H1 (cell line): ENCODE data around the gene KLF7. TPM values are rescaled to one million over a fixed set of nuclear protein-coding genes. Genes with fewer than 3 reads are reported as not detected.

Source experiments
- CTCF ChIA-PET: fragments of 300-600 bp; sonication (Branson Sonifier 250); formaldehyde crosslinking; loops from one replicate; lab custom pipeline; 2021; ENCODE audit not compliant: partially characterized antibody; lab: Charles Lee
- POLR2A ChIA-PET: fragments of 300-600 bp; sonication (Branson Sonifier 250); formaldehyde crosslinking; loops from one replicate; lab custom pipeline; 2021; ENCODE audit warnings: inconsistent platforms; ENCODE audit not compliant: partially characterized antibody; lab: Charles Lee
- DNase-seq, 2 experiments: peaks; one replicate each; pipeline versions ENCODE4 v3.0.0 to v3.0.0-alpha.2; 2010 to 2022; ENCODE audit warnings: low spot score in 2 of 2, low read depth in 1 of 2, mixed read lengths in 1 of 2
- FAIRE-seq: peaks from 2 replicates; lab custom pipeline; 2011; peaks lifted over from hg19 to GRCh38; lab: Jason Lieb, UNC
- H2AFZ ChIP-seq: 2 replicates; pipeline ENCODE4 v1.8.1; 2012; ENCODE audit warnings: low read length, inconsistent platforms
- H2AK5ac ChIP-seq: 2 replicates; pipeline ENCODE4 v1.6.1; 2013; ENCODE audit warnings: low read depth, low read length
- H2BK120ac ChIP-seq: replicated peaks from 2 replicates; pipeline ENCODE3; 2013; ENCODE audit warnings: low read depth, low read length, inconsistent platforms
- H2BK12ac ChIP-seq: 2 replicates; pipeline ENCODE4 v1.6.1; 2013; ENCODE audit warnings: low read depth, low read length
- H2BK15ac ChIP-seq: 2 replicates; pipeline ENCODE4 v1.6.1; 2013; ENCODE audit warnings: low read length
- H2BK20ac ChIP-seq: 2 replicates; pipeline ENCODE4 v1.6.1; 2013; ENCODE audit warnings: low read length
- H2BK5ac ChIP-seq: 2 replicates; pipeline ENCODE4 v1.6.1; 2013; ENCODE audit warnings: low read depth, low read length
- H3K14ac ChIP-seq: 2 replicates; pipeline ENCODE4 v1.6.1; 2013; ENCODE audit warnings: inconsistent platforms; ENCODE audit not compliant: insufficient read length
- H3K18ac ChIP-seq: 2 replicates; pipeline ENCODE4 v1.6.1; 2013; ENCODE audit warnings: low read length; ENCODE audit errors: extremely low read depth
- H3K23ac ChIP-seq: 2 replicates; pipeline ENCODE4 v1.6.1; 2013; ENCODE audit warnings: inconsistent platforms; ENCODE audit not compliant: insufficient read length
- H3K23me2 ChIP-seq: 2 replicates; pipeline ENCODE4 v1.6.1; 2013; ENCODE audit warnings: low read depth, low read length
- H3K27ac ChIP-seq: 2 replicates; pipeline ENCODE4 v1.6.1; 2011; ENCODE audit warnings: low read depth, low read length, inconsistent platforms
- H3K27me3 ChIP-seq, 4 experiments: replicated peaks in 1 of 4; 1 replicate in 1 of 4; 2 replicates in 3 of 4; pipeline versions ENCODE4 v1.6.1 to v1.8.1; 2011 to 2013; ENCODE audit warnings: low read length in 3 of 4, mild to moderate bottlenecking in 3 of 4, inconsistent platforms in 2 of 4, mixed read lengths in 2 of 4, moderate library complexity in 1 of 4; ENCODE audit not compliant: control insufficient read depth in 3 of 4, insufficient read depth in 3 of 4; ENCODE audit errors: extremely low read depth in 1 of 4
- H3K36me3 ChIP-seq, 4 experiments: 2 replicates each; pipeline versions ENCODE4 v1.6.1 to v1.8.1; 2011 to 2013; ENCODE audit warnings: mild to moderate bottlenecking in 4 of 4, low read length in 3 of 4, moderate library complexity in 2 of 4, control low read depth in 1 of 4, inconsistent platforms in 1 of 4; ENCODE audit not compliant: insufficient read depth in 4 of 4, control insufficient read depth in 2 of 4
- H3K4ac ChIP-seq: replicated peaks from 2 replicates; pipeline ENCODE3; 2013; ENCODE audit warnings: low read length, low read depth, mixed read lengths, inconsistent platforms; ENCODE audit not compliant: insufficient read length
- H3K4me1 ChIP-seq, 4 experiments: replicated peaks in 1 of 4; 1 replicate in 1 of 4; 2 replicates in 3 of 4; pipeline versions ENCODE4 v1.6.1 to v1.8.1; 2011 to 2013; ENCODE audit warnings: low read length in 3 of 4, inconsistent platforms in 2 of 4, mixed read lengths in 1 of 4; ENCODE audit not compliant: insufficient read depth in 4 of 4, control insufficient read depth in 3 of 4
- H3K4me2 ChIP-seq, 2 experiments: 2 replicates each; pipeline versions ENCODE4 v1.6.1 to v1.8.1; 2011 to 2013; ENCODE audit warnings: low read depth in 2 of 2, low read length in 2 of 2, control low read depth in 1 of 2, inconsistent platforms in 1 of 2, mild to moderate bottlenecking in 1 of 2; ENCODE audit not compliant: insufficient read depth in 1 of 2
- H3K4me3 ChIP-seq, 4 experiments: fragments of 200-600, 300-600 bp in 1 of 4; sonication (generic), shearing (Covaris generic), sonication (Bioruptor Twin) in 1 of 4; 2 replicates each; pipeline versions ENCODE4 v1.5.1 to v1.8.1; 2011 to 2016; ENCODE audit warnings: low read length in 4 of 4, low read depth in 3 of 4, control low read depth in 2 of 4, inconsistent platforms in 2 of 4, mild to moderate bottlenecking in 2 of 4, mixed read lengths in 1 of 4, moderate library complexity in 1 of 4; ENCODE audit not compliant: insufficient read depth in 2 of 4; ENCODE audit errors: extremely low read depth in 1 of 4
- H3K56ac ChIP-seq: replicated peaks from 2 replicates; pipeline ENCODE3; 2013; ENCODE audit warnings: low read depth, mild to moderate bottlenecking, mixed read lengths, low read length, inconsistent platforms; ENCODE audit not compliant: insufficient read length
- H3K79me1 ChIP-seq: 2 replicates; pipeline ENCODE4 v1.6.1; 2013; ENCODE audit warnings: low read depth, low read length, control low read depth
- H3K79me2 ChIP-seq, 2 experiments: 2 replicates each; pipeline versions ENCODE4 v1.6.1 to v1.8.1; 2012 to 2013; ENCODE audit warnings: low read length in 2 of 2, mild to moderate bottlenecking in 2 of 2, inconsistent platforms in 1 of 2; ENCODE audit not compliant: insufficient read depth in 2 of 2, control insufficient read depth in 1 of 2
- H3K9ac ChIP-seq, 4 experiments: replicated peaks in 1 of 4; 1 replicate in 1 of 4; 2 replicates in 3 of 4; pipeline versions ENCODE4 v1.6.1 to v1.8.1; 2011 to 2013; ENCODE audit warnings: low read depth in 3 of 4, low read length in 3 of 4, control low read depth in 2 of 4, mild to moderate bottlenecking in 2 of 4, moderate library complexity in 2 of 4, inconsistent platforms in 1 of 4; ENCODE audit errors: extremely low read depth in 1 of 4
- H3K9me3 ChIP-seq, 2 experiments: 2 replicates each; pipeline versions ENCODE4 v1.6.1 to v1.8.1; 2012 to 2013; ENCODE audit warnings: mild to moderate bottlenecking in 2 of 2, moderate library complexity in 2 of 2, control low read depth in 1 of 2, inconsistent platforms in 1 of 2, low read depth in 1 of 2, low read length in 1 of 2, mixed read lengths in 1 of 2; ENCODE audit not compliant: insufficient read depth in 2 of 2
- H4K20me1 ChIP-seq, 2 experiments: replicated peaks in 1 of 2; 2 replicates each; pipeline versions ENCODE3 to v1.8.1; 2011 to 2013; ENCODE audit warnings: inconsistent platforms in 2 of 2, low read length in 2 of 2, mild to moderate bottlenecking in 1 of 2; ENCODE audit not compliant: insufficient read depth in 2 of 2, control insufficient read depth in 1 of 2
- H4K5ac ChIP-seq: 2 replicates; pipeline ENCODE4 v1.6.1; 2013; ENCODE audit warnings: low read length, low read depth, mixed read lengths, inconsistent platforms; ENCODE audit not compliant: insufficient read length
- H4K8ac ChIP-seq: 2 replicates; pipeline ENCODE4 v1.8.0; 2013; ENCODE audit warnings: mild to moderate bottlenecking, moderate library complexity, low read length, inconsistent platforms; ENCODE audit not compliant: insufficient read depth; ENCODE audit errors: extremely low read depth
- H4K91ac ChIP-seq: replicated peaks from 2 replicates; pipeline ENCODE3; 2013; ENCODE audit warnings: low read length, mixed read lengths, inconsistent platforms; ENCODE audit not compliant: insufficient read length
- MAFK ChIP-seq: IDR thresholded peaks from 2 replicates; pipeline ENCODE4 v1.6.1; 2012; ENCODE audit warnings: low read depth, mild to moderate bottlenecking, improper control_type of control experiment, low read length
- RAD21 ChIP-seq, 2 experiments: IDR thresholded peaks in 1 of 2; conservative IDR thresholded peaks in 1 of 2; 2 replicates each; pipeline ENCODE4 v1.6.1; 2011; ENCODE audit warnings: low read depth in 2 of 2, low read length in 2 of 2, improper control_type of control experiment in 1 of 2, inconsistent platforms in 1 of 2, mild to moderate bottlenecking in 1 of 2, moderate library complexity in 1 of 2
- SUZ12 ChIP-seq: fragments of 200-600 bp; sonication (generic); IDR thresholded peaks from 2 replicates; pipeline ENCODE4 v1.6.1; 2012; ENCODE audit warnings: mild to moderate bottlenecking, inconsistent platforms, low read length, moderate library complexity, mixed read lengths
- WGBS, 2 experiments: shearing (Covaris generic) in 1 of 2; methylation state at CpG; one replicate each; pipeline versions ENCODE4 v1.1.6 to v1.1.7; 2013 to 2015; ENCODE audit warnings: low lambda C conversion rate in 2 of 2, mixed read lengths in 2 of 2, inconsistent platforms in 1 of 2, low coverage in 1 of 2, missing lambda C conversion rate in 1 of 2; ENCODE audit not compliant: insufficient replicate concordance in 2 of 2, insufficient coverage in 1 of 2, insufficient read length in 1 of 2; ENCODE audit errors: extremely low coverage in 1 of 2, missing lambda C conversion rate in 1 of 2; 5-methylcytosine and 5-hydroxymethylcytosine counted together
- polyA plus RNA-seq, 7 experiments: library from polyadenylated mRNA; depleted of rRNA in 3 of 7; stranded (reverse) in 5 of 7; unstranded in 2 of 7; fragments of >200 nt in 5 of 7; fragments of 200-250 nt in 2 of 7; gene quantifications; 1 replicate in 5 of 7; 2 replicates in 1 of 7; 4 replicates in 1 of 7; pipeline versions ENCODE4 v1.2.1 to v1.2.3, GENCODE V29; 2011 to 2013; ENCODE audit warnings: missing spikeins in 2 of 7, mixed read lengths in 2 of 7
- total RNA-seq: library from RNA; stranded (reverse); fragmentation: NEBNext Ultra II Directional; extraction: Animal tissue kit (Norgen Biotek cat#: 25700); gene quantifications from 2 replicates; pipeline ENCODE4 v1.2.1, GENCODE V29; 2021
- TF ChIP-seq, protein P1 (sequence below), 3 experiments: IDR thresholded peaks; 1 replicate in 2 of 3; 2 replicates in 1 of 3; pipeline versions ENCODE4 v1.5.1 to v1.6.1; 2011; ENCODE audit warnings: low read length in 3 of 3, mild to moderate bottlenecking in 3 of 3, inconsistent platforms in 2 of 3, low read depth in 1 of 3, moderate library complexity in 1 of 3; ENCODE audit not compliant: insufficient read depth in 1 of 3; ENCODE audit errors: control extremely low read depth in 1 of 3

KLF7 gene
- total and polyA plus RNA-seq, 2 of the 8 experiments (the other 6 are each of a cell fraction or from before 2014, with no cell fraction given) = 9.6 to 23.3 TPM

DNA sequence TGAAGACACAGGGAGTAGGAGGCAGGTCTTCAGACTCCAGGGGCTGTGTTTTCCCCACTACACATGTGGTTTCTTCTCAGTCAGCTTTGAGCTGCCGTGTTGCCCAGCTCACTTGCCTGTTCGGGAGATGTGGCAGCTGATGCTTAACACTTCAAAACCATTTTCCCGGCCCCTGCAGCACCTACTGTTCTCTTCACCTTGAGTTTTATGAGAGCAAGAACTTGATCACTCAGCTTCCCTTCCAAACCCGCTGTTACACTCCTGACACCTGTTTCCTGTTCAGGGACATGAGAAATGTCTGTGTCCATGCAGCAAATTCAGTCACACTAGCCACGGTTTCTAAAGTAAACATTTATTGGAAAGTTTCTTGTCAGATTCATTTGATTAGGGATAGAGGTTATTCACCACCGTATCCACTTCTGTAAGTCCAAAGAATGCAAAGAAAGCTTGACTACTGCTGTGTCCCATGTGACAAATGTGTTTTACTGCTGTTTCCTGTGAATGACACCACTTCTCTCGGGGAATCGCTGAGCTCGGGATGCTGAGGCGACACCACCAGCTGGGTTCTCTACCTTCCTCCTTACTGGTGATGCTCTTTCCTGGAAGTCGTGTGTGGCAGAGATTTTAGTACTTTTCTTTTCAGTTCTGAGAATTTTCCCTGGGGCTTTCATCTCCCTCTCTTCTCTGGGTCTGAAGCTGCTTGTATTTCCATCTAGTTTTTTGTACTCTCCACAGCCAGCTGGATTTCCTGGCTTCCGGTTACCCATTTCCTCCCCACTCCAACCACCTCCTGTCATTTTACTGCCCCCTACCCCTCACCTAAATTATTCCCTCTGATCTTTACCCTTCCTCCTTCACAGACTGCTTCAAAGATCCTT, 91.7 kb downstream of the KLF7 start:
- no peak overlapping the region for H4K91ac ChIP-seq
- H2BK12ac ChIP-seq = no peak overlapping the region
- no peak overlapping the region for H3K4ac ChIP-seq
- H3K79me1 ChIP-seq = no peaks in the 10 kb centered on the region
- no peak overlapping the region for H2AFZ ChIP-seq
- no peak overlapping the region for H4K5ac ChIP-seq
- no peak overlapping the region for H3K14ac ChIP-seq
- FAIRE-seq (no peak), DNase-seq (no peak)
- H3K4me3 ChIP-seq = no peak overlapping the region
- ChIA-PET CTCF (interaction anchor here (0.8 to 3.2 kb wide), 25 partner anchors 9 to 277 kb away, joined by 3 to 30 read pairs (median 4); no protein-coding TSS in a partner anchor), POLR2A (interaction anchor here (1.7 to 2.2 kb wide), 3 partner anchors 16 to 92 kb away, joined by 3 to 8 read pairs (median 4); partner anchors contain the start of gene KLF7)
- no peak overlapping the region for H2BK120ac ChIP-seq
- H3K36me3 ChIP-seq = no peaks in the 10 kb centered on the region; a peak in 1 of 8 replicates
- H3K56ac ChIP-seq = no peak overlapping the region
- H2AK5ac ChIP-seq = no peak overlapping the region
- no peak overlapping the region for H3K27ac ChIP-seq
- TF ChIP-seq, protein P1, sequence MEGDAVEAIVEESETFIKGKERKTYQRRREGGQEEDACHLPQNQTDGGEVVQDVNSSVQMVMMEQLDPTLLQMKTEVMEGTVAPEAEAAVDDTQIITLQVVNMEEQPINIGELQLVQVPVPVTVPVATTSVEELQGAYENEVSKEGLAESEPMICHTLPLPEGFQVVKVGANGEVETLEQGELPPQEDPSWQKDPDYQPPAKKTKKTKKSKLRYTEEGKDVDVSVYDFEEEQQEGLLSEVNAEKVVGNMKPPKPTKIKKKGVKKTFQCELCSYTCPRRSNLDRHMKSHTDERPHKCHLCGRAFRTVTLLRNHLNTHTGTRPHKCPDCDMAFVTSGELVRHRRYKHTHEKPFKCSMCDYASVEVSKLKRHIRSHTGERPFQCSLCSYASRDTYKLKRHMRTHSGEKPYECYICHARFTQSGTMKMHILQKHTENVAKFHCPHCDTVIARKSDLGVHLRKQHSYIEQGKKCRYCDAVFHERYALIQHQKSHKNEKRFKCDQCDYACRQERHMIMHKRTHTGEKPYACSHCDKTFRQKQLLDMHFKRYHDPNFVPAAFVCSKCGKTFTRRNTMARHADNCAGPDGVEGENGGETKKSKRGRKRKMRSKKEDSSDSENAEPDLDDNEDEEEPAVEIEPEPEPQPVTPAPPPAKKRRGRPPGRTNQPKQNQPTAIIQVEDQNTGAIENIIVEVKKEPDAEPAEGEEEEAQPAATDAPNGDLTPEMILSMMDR (IDR thresholded peaks at IDR 0.05; ENCODE audit: control extremely low read depth in 1 of 3, insufficient read depth in 1 of 3, low read depth in 1 of 3, low read length in 3 of 3) = peak in 2 of 3 experiments; percentile 11 to 26; a peak in 2 of 4 replicates
- TF ChIP-seq RAD21 (IDR thresholded peaks at IDR 0.05 in 1 of 2, conservative IDR thresholded peaks at IDR 0.05 in 1 of 2; ENCODE audit: low read depth in 2 of 2, low read length in 2 of 2) = peak; percentile 39 to 58; a peak in 3 of 4 replicates
- no peak for TF ChIP-seq SUZ12
- 0 out of 2 replicates have a peak, but pooled peaks have one; percentile 3 for TF ChIP-seq MAFK
- no peaks in the 10 kb centered on the region for H3K9me3 ChIP-seq
- no peak overlapping the region; a peak in 1 of 7 replicates for H3K9ac ChIP-seq
- H4K8ac ChIP-seq = no peak overlapping the region
- 83% methylated on average over 12 of the region's 12 CpGs; no CpG with 5 or more reads in 1 of the 2 experiments for WGBS, 2 experiments
- H4K20me1 ChIP-seq = no peaks in the 10 kb centered on the region
- H3K27me3 ChIP-seq = no peaks in the 10 kb centered on the region
- no peak overlapping the region for H3K18ac ChIP-seq
- H3K4me1 ChIP-seq = peaks cover 0 to 5% (median 3%) of the 10 kb centered on the region in 4 experiments; a peak in 3 of 7 replicates
- H3K79me2 ChIP-seq = no peaks in the 10 kb centered on the region
- H2BK15ac ChIP-seq = no peak overlapping the region
- H3K23me2 ChIP-seq = no peaks in the 10 kb centered on the region; the same call in 1 of the 2 replicates
- no peak overlapping the region for H2BK5ac ChIP-seq
- H2BK20ac ChIP-seq = no peak overlapping the region
- no peak overlapping the region for H3K4me2 ChIP-seq
- no peak overlapping the region for H3K23ac ChIP-seq
